Measurements from ENCODE around the gene AGPAT2. TPM values are rescaled to one million over a fixed set of nuclear protein-coding genes. Genes with fewer than 3 reads are reported as not detected.

Gene AGPAT2
- polyA plus RNA-seq = not detected in 2 replicates

GRCh38 chr9:136686794-136687711 lies at the start of gene AGPAT2:
TSS of gene AGPAT2 (minus strand) at chr9:136687457. CDS start at chr9:136687357, 100 bp downstream.

GRCh38 chr9:136711751-136712689 lies 24.8 kb upstream of the AGPAT2 start, which contains the start of gene DIPK1B:
TSS of gene DIPK1B (plus strand) at chr9:136712572. CDS start at chr9:136712666, 94 bp downstream.

GRCh38 chr9:136662656-136663581 lies 24.3 kb downstream of the AGPAT2 start, which contains the start of gene EGFL7:
TSS of gene EGFL7 (plus strand) at chr9:136662916. CDS start at chr9:136668283, 5,367 bp downstream.

Other genes with a start within 250 kb of the AGPAT2 start
- 0.38 and 1.9 TPM in 2 replicates for gene INPP5E, start 247.6 kb downstream of the AGPAT2 start, polyA plus RNA-seq
- gene SEC16A, start 204.4 kb downstream of the AGPAT2 start, polyA plus RNA-seq = 8.1 and 10.7 TPM in 2 replicates
- 0.03 and 0.08 TPM in 2 replicates for gene NOTCH1, start 141.4 kb downstream of the AGPAT2 start, polyA plus RNA-seq
- gene EGFL7, start 24.5 kb downstream of the AGPAT2 start, polyA plus RNA-seq = 6.2 TPM in 1 of 2 replicates, not detected in the other
- 9.0 and 15.5 TPM in 2 replicates for gene DIPK1B, start 25.1 kb upstream of the AGPAT2 start, polyA plus RNA-seq
- not detected in 2 replicates for gene LCN10, start 55.5 kb upstream of the AGPAT2 start, polyA plus RNA-seq
- not detected in 2 replicates for gene LCN6, start 61.1 kb upstream of the AGPAT2 start, polyA plus RNA-seq
- 1.1 TPM in 1 of 2 replicates, not detected in the other for gene LCN8, start 70.8 kb upstream of the AGPAT2 start, polyA plus RNA-seq
- gene LCN15, start 77.1 kb upstream of the AGPAT2 start, polyA plus RNA-seq = not detected in 2 replicates
- gene TMEM141, start 103.9 kb upstream of the AGPAT2 start, polyA plus RNA-seq = 91.0 and 93.8 TPM in 2 replicates
- not detected in 2 replicates for gene CCDC183, start 108.9 kb upstream of the AGPAT2 start, polyA plus RNA-seq
- gene RABL6, start 120.5 kb upstream of the AGPAT2 start, polyA plus RNA-seq = 1.2 and 1.9 TPM in 2 replicates
- gene AJM1, start 155.0 kb upstream of the AGPAT2 start, polyA plus RNA-seq = not detected in 2 replicates
- gene PHPT1, start 162.0 kb upstream of the AGPAT2 start, polyA plus RNA-seq = 274 and 285 TPM in 2 replicates
- gene MAMDC4, start 164.9 kb upstream of the AGPAT2 start, polyA plus RNA-seq = 0.12 and 0.14 TPM in 2 replicates
- 421 and 539 TPM in 2 replicates for gene EDF1, start 178.9 kb upstream of the AGPAT2 start, polyA plus RNA-seq
- gene TRAF2, start 199.1 kb upstream of the AGPAT2 start, polyA plus RNA-seq = 1.1 and 1.4 TPM in 2 replicates